Large intestine (tissue), 3 donors: Measurements from ENCODE around the gene DBNDD2. TPM values are rescaled to one million over a fixed set of nuclear protein-coding genes. Genes with fewer than 3 reads are reported as not detected.

Experiments
- DNase-seq, 2 donors: peaks; one replicate each; pipeline versions ENCODE4 v3.0.0 to v3.0.0-alpha.2; 2013
- H3K27ac ChIP-seq: one replicate; pipeline ENCODE4 v1.5.1; 2013; ENCODE audit warnings: low read length
- H3K27me3 ChIP-seq: 2 replicates; pipeline ENCODE4 v1.6.1; 2013; ENCODE audit warnings: low read length; ENCODE audit not compliant: control insufficient read depth, insufficient read depth
- H3K36me3 ChIP-seq: 2 replicates; pipeline ENCODE4 v1.6.1; 2013; ENCODE audit warnings: low read length; ENCODE audit not compliant: control insufficient read depth, insufficient read depth
- H3K4me1 ChIP-seq: one replicate; pipeline ENCODE4 v1.6.1; 2013; ENCODE audit warnings: low read length; ENCODE audit not compliant: control insufficient read depth, insufficient read depth
- H3K4me3 ChIP-seq: one replicate; pipeline ENCODE4 v1.5.1; 2013; ENCODE audit warnings: low read length
- H3K9me3 ChIP-seq: one replicate; pipeline ENCODE4 v1.6.1; 2013; ENCODE audit warnings: mild to moderate bottlenecking, low read depth, low read length, moderate library complexity; ENCODE audit not compliant: control insufficient read depth
- WGBS: methylation state at CpG from one replicate; pipeline ENCODE4 v1.1.5; 2013; ENCODE audit warnings: low lambda C conversion rate; ENCODE audit not compliant: insufficient coverage; 5-methylcytosine and 5-hydroxymethylcytosine counted together
- polyA plus RNA-seq: library from polyadenylated mRNA; unstranded; fragments of 120-200 nt; gene quantifications from one replicate; pipeline ENCODE4 v1.2.1, GENCODE V29; 2013

The DBNDD2 gene
- polyA plus RNA-seq, 1 donor, result 36.1 TPM

DNA sequence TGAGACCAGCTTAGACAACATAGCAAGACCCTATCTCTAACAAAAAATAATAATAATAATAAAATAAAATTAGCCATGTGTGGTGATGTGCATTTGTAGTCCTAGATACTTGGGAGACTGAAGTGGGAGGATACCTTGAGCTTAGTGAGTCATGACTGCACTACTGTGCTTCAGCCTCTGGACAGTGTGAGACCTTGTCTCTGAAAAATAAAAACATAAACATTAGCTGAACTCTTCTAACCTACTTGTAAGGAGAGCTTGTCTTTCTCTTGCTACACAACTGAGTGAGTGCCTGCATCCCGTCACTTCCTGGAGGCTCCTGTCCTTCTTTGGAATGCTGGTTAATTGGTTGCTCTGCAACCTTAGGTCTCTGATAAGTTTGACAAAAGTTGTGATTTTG is 5.1 kb upstream of the DBNDD2 start:
- H3K4me3 ChIP-seq, result no peak overlapping the region
- DNase-seq, result no peak
- H3K27ac ChIP-seq, result no peak overlapping the region
- WGBS, result no CpG with 5 or more reads among the region's 1 CpG
- H3K36me3 ChIP-seq, result no peaks in the 10 kb centered on the region
- peaks cover 5% of the 10 kb centered on the region for H3K9me3 ChIP-seq
- peaks cover 15% of the 10 kb centered on the region for H3K27me3 ChIP-seq
- H3K4me1 ChIP-seq, result peaks cover 8% of the 10 kb centered on the region

DNA sequence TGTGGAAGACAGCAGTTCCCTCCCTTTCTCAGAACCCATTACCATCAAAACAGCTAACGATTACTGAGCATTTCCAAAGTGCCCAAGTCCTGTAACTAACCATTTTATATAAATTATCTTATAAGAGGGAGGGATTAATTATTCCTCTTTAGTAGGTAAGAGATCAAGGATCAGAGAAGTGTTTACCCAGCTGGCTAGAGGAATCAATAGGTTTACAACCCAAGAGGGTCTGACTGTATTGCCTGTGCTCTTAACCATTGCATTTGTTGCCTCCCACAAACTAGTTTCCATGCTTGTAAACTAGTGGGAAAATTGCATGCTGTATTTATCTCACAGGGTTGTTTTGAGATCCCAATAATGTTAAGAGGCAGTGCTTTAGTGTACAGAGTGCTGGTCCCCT is 3.7 kb upstream of the DBNDD2 start:
- no peak overlapping the region for H3K27ac ChIP-seq
- H3K9me3 ChIP-seq, result peaks cover 5% of the 10 kb centered on the region

DNA sequence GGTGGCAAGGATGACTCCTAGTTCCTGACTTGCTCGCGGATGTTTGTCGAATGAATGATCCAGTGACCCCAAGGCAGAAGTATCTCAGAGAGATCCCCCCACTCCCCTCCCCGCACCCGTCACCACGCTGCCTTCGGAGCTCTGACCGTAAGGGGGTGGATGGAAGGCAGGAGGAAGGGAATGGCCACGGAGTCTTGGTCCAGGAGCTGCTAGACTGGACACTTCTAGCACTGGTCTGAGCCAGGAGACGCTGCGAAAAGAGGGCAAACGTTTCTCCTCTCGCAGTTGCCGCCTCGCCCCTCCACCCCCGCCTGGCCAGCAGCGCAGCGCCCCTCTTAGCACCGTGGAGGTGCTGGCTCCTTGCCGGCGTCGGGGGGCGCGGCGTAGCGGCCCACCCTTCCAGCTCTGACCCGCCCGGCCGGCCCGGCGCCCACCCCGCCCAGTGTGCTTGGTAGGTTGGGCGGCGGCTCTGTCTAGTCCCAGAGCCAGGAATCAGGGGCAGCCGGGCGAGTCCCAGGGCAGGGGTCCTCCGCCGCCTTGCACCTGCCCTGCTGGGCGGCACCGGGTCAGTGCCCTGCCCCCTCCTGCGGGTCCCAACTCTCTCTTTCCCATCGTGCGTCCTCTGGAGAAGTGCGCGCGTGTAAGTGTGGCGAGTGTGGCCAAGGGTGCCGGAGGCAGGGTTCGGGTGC is 2.4 kb upstream of the DBNDD2 start:
- H3K27me3 ChIP-seq, result peaks cover 15% of the 10 kb centered on the region
- peak overlapping the region; percentile 82 for H3K4me3 ChIP-seq
- peaks cover 14% of the 10 kb centered on the region for H3K4me1 ChIP-seq
- H3K36me3 ChIP-seq, result peaks cover 17% of the 10 kb centered on the region
- H3K27ac ChIP-seq, result peak overlapping the region; percentile 22
- DNase-seq, result peak in 1 of 2 donors; percentile 46
- peaks cover under 1% of the 10 kb centered on the region for H3K9me3 ChIP-seq
- WGBS, result no CpG with 5 or more reads among the region's 49 CpGs

More for the DNA sequence above, 3.7 kb upstream of the DBNDD2 start:
- WGBS, result no CpG with 5 or more reads among the region's 1 CpG
- Histone ChIP-seq H3K4me1 (peaks cover 8% of the 10 kb centered on the region), H3K36me3 (peaks cover 5% of the 10 kb centered on the region), H3K4me3 (no peak overlapping the region), H3K27me3 (peaks cover 15% of the 10 kb centered on the region)
- DNase-seq, result no peak

- peak overlapping the region; percentile 33 for H3K27ac ChIP-seq
- H3K9me3 ChIP-seq, result no peaks in the 10 kb centered on the region
- peak overlapping the region; percentile 82 for H3K4me3 ChIP-seq
- peaks cover 17% of the 10 kb centered on the region for H3K4me1 ChIP-seq
- DNase-seq, result peak; percentile 24 to 73
- H3K27me3 ChIP-seq, result peaks cover 15% of the 10 kb centered on the region
- no CpG with 5 or more reads among the region's 87 CpGs for WGBS
- peaks cover 17% of the 10 kb centered on the region for H3K36me3 ChIP-seq
These were observed 1.6 kb upstream of the DBNDD2 start for GRCh38 chr20:45406260-45407066.

- no peaks in the 10 kb centered on the region for H3K9me3 ChIP-seq
- DNase-seq, result peak; percentile 29 to 61
- H3K4me1 ChIP-seq, result peaks cover 20% of the 10 kb centered on the region
- H3K36me3 ChIP-seq, result peaks cover 17% of the 10 kb centered on the region
- H3K4me3 ChIP-seq, result peak overlapping the region; percentile 82
- WGBS, result no CpG with 5 or more reads among the region's 30 CpGs
- H3K27ac ChIP-seq, result peak overlapping the region; percentile 33
- peaks cover 15% of the 10 kb centered on the region for H3K27me3 ChIP-seq
These were observed 883 bp upstream of the DBNDD2 start for GRCh38 chr20:45407067-45407745.

GRCh38 chr20:45408646-45409213 is 641 bp downstream of the DBNDD2 start:
- H3K27ac ChIP-seq, result no peak overlapping the region
- peaks cover 15% of the 10 kb centered on the region for H3K27me3 ChIP-seq
- peaks cover 17% of the 10 kb centered on the region for H3K36me3 ChIP-seq
- H3K4me3 ChIP-seq, result no peak overlapping the region
- 60% methylated on average over 1 of the region's 7 CpGs for WGBS
- peaks cover 20% of the 10 kb centered on the region for H3K4me1 ChIP-seq
- H3K9me3 ChIP-seq, result no peaks in the 10 kb centered on the region
- DNase-seq, result no peak

DNA sequence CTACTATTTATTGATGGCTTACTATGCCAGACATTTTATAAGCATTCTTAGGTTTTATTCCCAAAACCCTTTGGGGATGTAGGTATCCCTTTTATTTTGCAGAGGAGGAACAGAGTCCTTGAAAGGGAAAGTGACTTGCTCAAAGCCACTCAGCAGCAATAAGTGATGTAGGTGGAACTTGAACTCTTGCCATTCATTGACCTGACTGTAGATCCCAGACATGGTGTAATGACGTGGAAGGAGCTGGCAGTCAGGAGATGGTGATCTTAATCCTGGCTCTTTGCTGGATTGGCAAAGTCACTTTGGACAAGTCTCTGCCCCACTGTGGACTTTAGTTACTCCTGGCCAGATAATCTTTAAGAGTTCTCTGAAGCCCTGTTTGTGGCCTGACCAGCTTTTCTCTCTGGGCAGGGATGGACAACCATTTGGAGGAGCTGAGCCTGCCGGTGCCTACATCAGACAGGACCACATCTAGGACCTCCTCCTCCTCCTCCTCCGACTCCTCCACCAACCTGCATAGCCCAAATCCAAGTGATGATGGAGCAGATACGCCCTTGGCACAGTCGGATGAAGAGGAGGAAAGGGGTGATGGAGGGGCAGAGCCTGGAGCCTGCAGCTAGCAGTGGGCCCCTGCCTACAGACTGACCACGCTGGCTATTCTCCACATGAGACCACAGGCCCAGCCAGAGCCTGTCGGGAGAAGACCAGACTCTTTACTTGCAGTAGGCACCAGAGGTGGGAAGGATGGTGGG is 1.6 kb downstream of the DBNDD2 start:
- no CpG with 5 or more reads among the region's 7 CpGs for WGBS
- Histone ChIP-seq H3K27me3 (peaks cover 15% of the 10 kb centered on the region), H3K27ac (no peak overlapping the region), H3K36me3 (peaks cover 17% of the 10 kb centered on the region), H3K4me3 (no peak overlapping the region), H3K9me3 (no peaks in the 10 kb centered on the region), H3K4me1 (peaks cover 20% of the 10 kb centered on the region)
- DNase-seq, result peak in 1 of 2 donors; percentile 38

- peaks cover 16% of the 10 kb centered on the region for H3K4me1 ChIP-seq
- peak; percentile 63 to 84 for DNase-seq
These were observed 2.8 kb downstream of the DBNDD2 start for GRCh38 chr20:45410887-45411286.

DNA sequence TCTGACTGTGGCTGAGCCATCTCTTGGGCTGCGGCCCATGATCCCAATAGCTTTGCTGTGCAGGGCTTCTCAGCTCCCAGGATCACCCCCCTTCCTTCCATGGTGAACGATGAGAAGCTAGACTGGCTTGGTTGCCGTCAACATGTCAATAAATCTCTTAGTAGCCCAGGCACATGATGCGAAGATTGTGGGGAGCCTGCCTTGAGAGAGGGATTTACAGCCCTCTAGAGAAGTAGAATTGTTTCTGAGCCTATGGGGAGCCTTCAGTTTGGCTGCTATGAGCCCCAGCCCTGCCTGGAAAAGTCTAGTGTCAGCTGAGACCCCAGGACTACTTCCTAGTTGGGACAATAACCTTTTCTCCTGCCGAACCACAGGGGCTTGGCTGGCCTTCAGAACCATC is 4.6 kb downstream of the DBNDD2 start:
- no peaks in the 10 kb centered on the region for H3K27me3 ChIP-seq
- no peak for DNase-seq
- H3K4me1 ChIP-seq, result peaks cover 17% of the 10 kb centered on the region
- no peak overlapping the region for H3K27ac ChIP-seq
- WGBS, result no CpG with 5 or more reads among the region's 5 CpGs
- H3K9me3 ChIP-seq, result no peaks in the 10 kb centered on the region
- H3K4me3 ChIP-seq, result no peak overlapping the region
- H3K36me3 ChIP-seq, result peaks cover 17% of the 10 kb centered on the region

More at GRCh38 chr20:45410887-45411286, 2.8 kb downstream of the DBNDD2 start:
- Histone ChIP-seq H3K27me3 (peaks cover 9% of the 10 kb centered on the region), H3K36me3 (peaks cover 17% of the 10 kb centered on the region), H3K9me3 (no peaks in the 10 kb centered on the region), H3K4me3 (no peak overlapping the region), H3K27ac (peak overlapping the region; percentile 62)
- WGBS, result 29% methylated on average over 1 of the region's 8 CpGs
